ENCODE data around the gene PCED1B. TPM values are rescaled to one million over a fixed set of nuclear protein-coding genes. Genes with fewer than 3 reads are reported as not detected.

PCED1B gene
- total and polyA plus RNA-seq, 2 experiments from 2014 or later, result 5.1 to 6.6 TPM

DNA sequence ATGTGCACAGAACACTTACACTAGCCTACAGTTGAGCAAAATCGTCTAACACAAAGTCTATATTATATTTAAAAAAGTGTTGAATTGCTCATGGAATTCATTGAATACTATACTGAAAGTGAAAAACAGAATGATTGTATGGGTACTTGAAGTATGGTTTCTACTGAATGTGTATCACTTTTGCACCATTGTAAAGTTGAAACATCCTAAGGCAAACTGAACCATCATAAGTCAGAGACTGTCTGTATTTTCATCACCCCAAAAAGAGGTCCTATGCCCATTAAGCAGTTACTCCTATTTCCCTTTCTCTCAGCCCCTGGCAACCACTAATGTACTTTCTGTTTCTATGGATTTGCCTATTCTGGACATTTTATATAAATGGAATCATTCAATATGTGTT lies 4.8 kb downstream of the PCED1B start:
- Mint-ChIP-seq H3K4me3 (no peak overlapping the region), H3K27me3 (ENCODE audit: insufficient read depth, low read depth, poor library complexity) (peaks cover 12% of the 10 kb centered on the region), H3K27ac (no peak overlapping the region), H3K36me3 (ENCODE audit: low read depth) (no peaks in the 10 kb centered on the region), H3K9me3 (no peaks in the 10 kb centered on the region), H3K4me1 (peaks cover 51% of the 10 kb centered on the region)
- no peak for DNase-seq (ENCODE audit: low spot score)
- Histone ChIP-seq H4K20me1 (replicated peaks; ENCODE audit: insufficient read depth) (no peaks in the 10 kb centered on the region), H2AFZ (no peak overlapping the region), H3K79me2 (replicated peaks; ENCODE audit: insufficient read depth) (no peaks in the 10 kb centered on the region), H3F3A (replicated peaks; ENCODE audit: low read depth) (no peaks in the 10 kb centered on the region), H3K36me3 (ENCODE audit: insufficient read depth) (no peaks in the 10 kb centered on the region), H3K4me1 (ENCODE audit: insufficient read depth) (peaks cover 44% of the 10 kb centered on the region), H3K27ac (ENCODE audit: low read depth) (no peak overlapping the region), H3K4me2 (no peak overlapping the region), H3K9me2 (ENCODE audit: insufficient read depth) (no peaks in the 10 kb centered on the region), H3K4me3 (no peak overlapping the region), H3K27me3 (ENCODE audit: insufficient read depth) (peaks cover 15% of the 10 kb centered on the region)
- ATAC-seq, result no peak
- TF ChIP-seq, protein P1, sequence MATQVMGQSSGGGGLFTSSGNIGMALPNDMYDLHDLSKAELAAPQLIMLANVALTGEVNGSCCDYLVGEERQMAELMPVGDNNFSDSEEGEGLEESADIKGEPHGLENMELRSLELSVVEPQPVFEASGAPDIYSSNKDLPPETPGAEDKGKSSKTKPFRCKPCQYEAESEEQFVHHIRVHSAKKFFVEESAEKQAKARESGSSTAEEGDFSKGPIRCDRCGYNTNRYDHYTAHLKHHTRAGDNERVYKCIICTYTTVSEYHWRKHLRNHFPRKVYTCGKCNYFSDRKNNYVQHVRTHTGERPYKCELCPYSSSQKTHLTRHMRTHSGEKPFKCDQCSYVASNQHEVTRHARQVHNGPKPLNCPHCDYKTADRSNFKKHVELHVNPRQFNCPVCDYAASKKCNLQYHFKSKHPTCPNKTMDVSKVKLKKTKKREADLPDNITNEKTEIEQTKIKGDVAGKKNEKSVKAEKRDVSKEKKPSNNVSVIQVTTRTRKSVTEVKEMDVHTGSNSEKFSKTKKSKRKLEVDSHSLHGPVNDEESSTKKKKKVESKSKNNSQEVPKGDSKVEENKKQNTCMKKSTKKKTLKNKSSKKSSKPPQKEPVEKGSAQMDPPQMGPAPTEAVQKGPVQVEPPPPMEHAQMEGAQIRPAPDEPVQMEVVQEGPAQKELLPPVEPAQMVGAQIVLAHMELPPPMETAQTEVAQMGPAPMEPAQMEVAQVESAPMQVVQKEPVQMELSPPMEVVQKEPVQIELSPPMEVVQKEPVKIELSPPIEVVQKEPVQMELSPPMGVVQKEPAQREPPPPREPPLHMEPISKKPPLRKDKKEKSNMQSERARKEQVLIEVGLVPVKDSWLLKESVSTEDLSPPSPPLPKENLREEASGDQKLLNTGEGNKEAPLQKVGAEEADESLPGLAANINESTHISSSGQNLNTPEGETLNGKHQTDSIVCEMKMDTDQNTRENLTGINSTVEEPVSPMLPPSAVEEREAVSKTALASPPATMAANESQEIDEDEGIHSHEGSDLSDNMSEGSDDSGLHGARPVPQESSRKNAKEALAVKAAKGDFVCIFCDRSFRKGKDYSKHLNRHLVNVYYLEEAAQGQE (IDR thresholded peaks at IDR 0.05; ENCODE audit: unreplicated experiment), result no peak
- TF ChIP-seq ZNF331 (CRISPR knock-in tag; IDR thresholded peaks at IDR 0.05; ENCODE audit: low read depth) (no peak), JUNB (IDR thresholded peaks at IDR 0.05; ENCODE audit: unreplicated experiment) (no peak), STAT1 (IDR thresholded peaks at IDR 0.05; ENCODE audit: unreplicated experiment) (no peak), EZH2 (IDR thresholded peaks at IDR 0.05; ENCODE audit: low read depth, unreplicated experiment) (no peak), EZH2phosphoT487 (IDR thresholded peaks at IDR 0.05; ENCODE audit: unreplicated experiment) (no peak), CREB1 (CRISPR knock-in tag; IDR thresholded peaks at IDR 0.05; ENCODE audit: low read depth) (no peak), NANOG (IDR thresholded peaks at IDR 0.05; ENCODE audit: borderline replicate concordance) (no peak), POLR2AphosphoS5 (IDR thresholded peaks at IDR 0.05; ENCODE audit: low read depth) (no peak), ZNF114 (CRISPR knock-in tag; IDR thresholded peaks at IDR 0.05) (no peak)
- TF ChIP-seq, protein P2, sequence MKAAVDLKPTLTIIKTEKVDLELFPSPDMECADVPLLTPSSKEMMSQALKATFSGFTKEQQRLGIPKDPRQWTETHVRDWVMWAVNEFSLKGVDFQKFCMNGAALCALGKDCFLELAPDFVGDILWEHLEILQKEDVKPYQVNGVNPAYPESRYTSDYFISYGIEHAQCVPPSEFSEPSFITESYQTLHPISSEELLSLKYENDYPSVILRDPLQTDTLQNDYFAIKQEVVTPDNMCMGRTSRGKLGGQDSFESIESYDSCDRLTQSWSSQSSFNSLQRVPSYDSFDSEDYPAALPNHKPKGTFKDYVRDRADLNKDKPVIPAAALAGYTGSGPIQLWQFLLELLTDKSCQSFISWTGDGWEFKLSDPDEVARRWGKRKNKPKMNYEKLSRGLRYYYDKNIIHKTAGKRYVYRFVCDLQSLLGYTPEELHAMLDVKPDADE (IDR thresholded peaks at IDR 0.05), result no peak
- TF ChIP-seq, protein P3, sequence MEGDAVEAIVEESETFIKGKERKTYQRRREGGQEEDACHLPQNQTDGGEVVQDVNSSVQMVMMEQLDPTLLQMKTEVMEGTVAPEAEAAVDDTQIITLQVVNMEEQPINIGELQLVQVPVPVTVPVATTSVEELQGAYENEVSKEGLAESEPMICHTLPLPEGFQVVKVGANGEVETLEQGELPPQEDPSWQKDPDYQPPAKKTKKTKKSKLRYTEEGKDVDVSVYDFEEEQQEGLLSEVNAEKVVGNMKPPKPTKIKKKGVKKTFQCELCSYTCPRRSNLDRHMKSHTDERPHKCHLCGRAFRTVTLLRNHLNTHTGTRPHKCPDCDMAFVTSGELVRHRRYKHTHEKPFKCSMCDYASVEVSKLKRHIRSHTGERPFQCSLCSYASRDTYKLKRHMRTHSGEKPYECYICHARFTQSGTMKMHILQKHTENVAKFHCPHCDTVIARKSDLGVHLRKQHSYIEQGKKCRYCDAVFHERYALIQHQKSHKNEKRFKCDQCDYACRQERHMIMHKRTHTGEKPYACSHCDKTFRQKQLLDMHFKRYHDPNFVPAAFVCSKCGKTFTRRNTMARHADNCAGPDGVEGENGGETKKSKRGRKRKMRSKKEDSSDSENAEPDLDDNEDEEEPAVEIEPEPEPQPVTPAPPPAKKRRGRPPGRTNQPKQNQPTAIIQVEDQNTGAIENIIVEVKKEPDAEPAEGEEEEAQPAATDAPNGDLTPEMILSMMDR (conservative IDR thresholded peaks at IDR 0.05; ENCODE audit: low read depth in 2 of 2), result no peak
- TF ChIP-seq, protein P4, sequence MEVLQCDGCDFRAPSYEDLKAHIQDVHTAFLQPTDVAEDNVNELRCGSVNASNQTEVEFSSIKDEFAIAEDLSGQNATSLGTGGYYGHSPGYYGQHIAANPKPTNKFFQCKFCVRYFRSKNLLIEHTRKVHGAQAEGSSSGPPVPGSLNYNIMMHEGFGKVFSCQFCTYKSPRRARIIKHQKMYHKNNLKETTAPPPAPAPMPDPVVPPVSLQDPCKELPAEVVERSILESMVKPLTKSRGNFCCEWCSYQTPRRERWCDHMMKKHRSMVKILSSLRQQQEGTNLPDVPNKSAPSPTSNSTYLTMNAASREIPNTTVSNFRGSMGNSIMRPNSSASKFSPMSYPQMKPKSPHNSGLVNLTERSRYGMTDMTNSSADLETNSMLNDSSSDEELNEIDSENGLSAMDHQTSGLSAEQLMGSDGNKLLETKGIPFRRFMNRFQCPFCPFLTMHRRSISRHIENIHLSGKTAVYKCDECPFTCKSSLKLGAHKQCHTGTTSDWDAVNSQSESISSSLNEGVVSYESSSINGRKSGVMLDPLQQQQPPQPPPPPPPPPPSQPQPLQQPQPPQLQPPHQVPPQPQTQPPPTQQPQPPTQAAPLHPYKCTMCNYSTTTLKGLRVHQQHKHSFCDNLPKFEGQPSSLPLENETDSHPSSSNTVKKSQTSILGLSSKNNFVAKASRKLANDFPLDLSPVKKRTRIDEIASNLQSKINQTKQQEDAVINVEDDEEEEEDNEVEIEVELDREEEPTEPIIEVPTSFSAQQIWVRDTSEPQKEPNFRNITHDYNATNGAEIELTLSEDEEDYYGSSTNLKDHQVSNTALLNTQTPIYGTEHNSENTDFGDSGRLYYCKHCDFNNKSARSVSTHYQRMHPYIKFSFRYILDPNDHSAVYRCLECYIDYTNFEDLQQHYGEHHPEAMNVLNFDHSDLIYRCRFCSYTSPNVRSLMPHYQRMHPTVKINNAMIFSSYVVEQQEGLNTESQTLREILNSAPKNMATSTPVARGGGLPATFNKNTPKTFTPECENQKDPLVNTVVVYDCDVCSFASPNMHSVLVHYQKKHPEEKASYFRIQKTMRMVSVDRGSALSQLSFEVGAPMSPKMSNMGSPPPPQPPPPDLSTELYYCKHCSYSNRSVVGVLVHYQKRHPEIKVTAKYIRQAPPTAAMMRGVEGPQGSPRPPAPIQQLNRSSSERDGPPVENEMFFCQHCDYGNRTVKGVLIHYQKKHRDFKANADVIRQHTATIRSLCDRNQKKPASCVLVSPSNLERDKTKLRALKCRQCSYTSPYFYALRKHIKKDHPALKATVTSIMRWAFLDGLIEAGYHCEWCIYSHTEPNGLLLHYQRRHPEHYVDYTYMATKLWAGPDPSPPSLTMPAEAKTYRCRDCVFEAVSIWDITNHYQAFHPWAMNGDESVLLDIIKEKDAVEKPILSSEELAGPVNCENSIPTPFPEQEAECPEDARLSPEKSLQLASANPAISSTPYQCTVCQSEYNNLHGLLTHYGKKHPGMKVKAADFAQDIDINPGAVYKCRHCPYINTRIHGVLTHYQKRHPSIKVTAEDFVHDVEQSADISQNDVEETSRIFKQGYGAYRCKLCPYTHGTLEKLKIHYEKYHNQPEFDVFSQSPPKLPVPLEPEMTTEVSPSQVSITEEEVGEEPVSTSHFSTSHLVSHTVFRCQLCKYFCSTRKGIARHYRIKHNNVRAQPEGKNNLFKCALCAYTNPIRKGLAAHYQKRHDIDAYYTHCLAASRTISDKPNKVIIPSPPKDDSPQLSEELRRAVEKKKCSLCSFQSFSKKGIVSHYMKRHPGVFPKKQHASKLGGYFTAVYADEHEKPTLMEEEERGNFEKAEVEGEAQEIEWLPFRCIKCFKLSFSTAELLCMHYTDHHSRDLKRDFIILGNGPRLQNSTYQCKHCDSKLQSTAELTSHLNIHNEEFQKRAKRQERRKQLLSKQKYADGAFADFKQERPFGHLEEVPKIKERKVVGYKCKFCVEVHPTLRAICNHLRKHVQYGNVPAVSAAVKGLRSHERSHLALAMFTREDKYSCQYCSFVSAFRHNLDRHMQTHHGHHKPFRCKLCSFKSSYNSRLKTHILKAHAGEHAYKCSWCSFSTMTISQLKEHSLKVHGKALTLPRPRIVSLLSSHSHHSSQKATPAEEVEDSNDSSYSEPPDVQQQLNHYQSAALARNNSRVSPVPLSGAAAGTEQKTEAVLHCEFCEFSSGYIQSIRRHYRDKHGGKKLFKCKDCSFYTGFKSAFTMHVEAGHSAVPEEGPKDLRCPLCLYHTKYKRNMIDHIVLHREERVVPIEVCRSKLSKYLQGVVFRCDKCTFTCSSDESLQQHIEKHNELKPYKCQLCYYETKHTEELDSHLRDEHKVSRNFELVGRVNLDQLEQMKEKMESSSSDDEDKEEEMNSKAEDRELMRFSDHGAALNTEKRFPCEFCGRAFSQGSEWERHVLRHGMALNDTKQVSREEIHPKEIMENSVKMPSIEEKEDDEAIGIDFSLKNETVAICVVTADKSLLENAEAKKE (CRISPR knock-in tag; IDR thresholded peaks at IDR 0.05), result no peak

All from GM23338 (cell line).